SK-N-SH treated with all-trans-retinoic acid at 6 μM for 48 hours (cell line): ENCODE data around the gene NAP1L4.

Source experiments
- ARNTL ChIP-seq: fragments of 450-650 bp; formaldehyde crosslinking; IDR thresholded peaks from 2 replicates; pipeline ENCODE4 v1.5.0; 2020; ENCODE audit warnings: low read depth, mild to moderate bottlenecking, moderate library complexity, borderline replicate concordance
- BACH2 ChIP-seq: fragments of 250-450 bp; sonication (Bioruptor Pico); IDR thresholded peaks from 2 replicates; pipeline ENCODE4 v1.9.0; 2021; ENCODE audit warnings: mild to moderate bottlenecking, borderline replicate concordance
- CSDC2 ChIP-seq: fragments of 250-450 bp; sonication (Bioruptor Pico); IDR thresholded peaks from 2 replicates; pipeline ENCODE4 v1.5.0; 2020; ENCODE audit warnings: mild to moderate bottlenecking, moderate library complexity
- CSRNP3 ChIP-seq: fragments of 250-450 bp; sonication (Bioruptor Pico); IDR thresholded peaks from 2 replicates; pipeline ENCODE4 v1.5.1; 2021; ENCODE audit warnings: mild to moderate bottlenecking, moderate library complexity
- ISL1 ChIP-seq: fragments of 250-450 bp; sonication (Bioruptor Pico); IDR thresholded peaks from 2 replicates; pipeline ENCODE4 v2.1.2; 2022; ENCODE audit warnings: mild to moderate bottlenecking, moderate library complexity
- RARB ChIP-seq: fragments of 250-450 bp; sonication (Bioruptor Pico); IDR thresholded peaks from 2 replicates; pipeline ENCODE4 v1.8.0; 2021; ENCODE audit warnings: mild to moderate bottlenecking, moderate library complexity
- ZFP30 ChIP-seq: fragments of 450-650 bp; formaldehyde crosslinking; IDR thresholded peaks from 2 replicates; pipeline ENCODE4 v1.5.0; 2022; ENCODE audit warnings: mild to moderate bottlenecking, moderate library complexity
- TF ChIP-seq, protein P1 (sequence below): fragments of 250-450 bp; sonication (Bioruptor Pico); IDR thresholded peaks from 2 replicates; pipeline ENCODE4 v1.5.0; 2020; ENCODE audit warnings: mild to moderate bottlenecking, moderate library complexity

DNA sequence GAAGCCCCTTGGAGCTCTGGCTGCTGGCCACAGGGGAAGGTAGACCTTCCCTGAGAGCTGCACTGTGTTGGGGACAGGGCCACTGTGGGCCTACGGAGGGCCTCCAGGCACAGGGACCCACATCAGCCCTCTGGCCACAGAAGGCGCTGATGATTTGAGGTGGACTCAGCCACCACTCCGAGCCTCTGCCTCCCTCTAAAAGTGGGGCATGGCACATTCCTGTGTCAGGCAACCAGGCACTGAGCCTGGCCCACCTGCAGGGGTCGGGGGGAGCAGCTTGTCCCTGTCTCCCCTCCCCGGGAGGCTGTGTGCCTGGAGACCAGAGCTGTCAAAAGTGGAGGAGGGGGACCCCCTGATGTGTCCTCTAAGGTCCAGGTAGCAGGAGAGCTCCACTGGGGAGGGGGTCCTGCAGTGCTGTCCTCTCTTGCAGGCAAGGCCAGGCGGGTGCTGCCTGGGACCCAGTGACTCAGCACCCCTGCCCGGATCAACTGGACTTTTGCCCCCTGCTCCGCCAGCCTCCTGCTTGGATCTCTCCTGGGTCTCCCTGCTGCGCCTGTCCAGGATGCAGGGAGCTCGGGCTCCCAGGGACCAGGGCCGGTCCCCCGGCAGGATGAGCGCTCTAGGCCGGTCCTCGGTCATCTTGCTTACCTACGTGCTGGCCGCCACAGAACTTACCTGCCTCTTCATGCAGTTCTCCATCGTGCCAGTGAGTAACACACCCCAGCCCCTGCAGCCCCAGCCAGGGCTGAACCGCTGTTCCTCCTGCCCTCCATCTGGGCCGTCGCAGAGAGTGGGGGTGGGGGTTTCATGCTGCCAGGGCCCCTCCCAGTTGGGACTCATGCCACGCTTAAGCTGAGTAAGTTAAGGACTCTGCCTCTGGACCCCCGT lies 89.1 kb downstream of the NAP1L4 start:
- no peak for TF ChIP-seq BACH2
- no peak for TF ChIP-seq ARNTL (CRISPR knock-in tag)
- no peak for TF ChIP-seq RARB (CRISPR knock-in tag)
- TF ChIP-seq, protein P1, sequence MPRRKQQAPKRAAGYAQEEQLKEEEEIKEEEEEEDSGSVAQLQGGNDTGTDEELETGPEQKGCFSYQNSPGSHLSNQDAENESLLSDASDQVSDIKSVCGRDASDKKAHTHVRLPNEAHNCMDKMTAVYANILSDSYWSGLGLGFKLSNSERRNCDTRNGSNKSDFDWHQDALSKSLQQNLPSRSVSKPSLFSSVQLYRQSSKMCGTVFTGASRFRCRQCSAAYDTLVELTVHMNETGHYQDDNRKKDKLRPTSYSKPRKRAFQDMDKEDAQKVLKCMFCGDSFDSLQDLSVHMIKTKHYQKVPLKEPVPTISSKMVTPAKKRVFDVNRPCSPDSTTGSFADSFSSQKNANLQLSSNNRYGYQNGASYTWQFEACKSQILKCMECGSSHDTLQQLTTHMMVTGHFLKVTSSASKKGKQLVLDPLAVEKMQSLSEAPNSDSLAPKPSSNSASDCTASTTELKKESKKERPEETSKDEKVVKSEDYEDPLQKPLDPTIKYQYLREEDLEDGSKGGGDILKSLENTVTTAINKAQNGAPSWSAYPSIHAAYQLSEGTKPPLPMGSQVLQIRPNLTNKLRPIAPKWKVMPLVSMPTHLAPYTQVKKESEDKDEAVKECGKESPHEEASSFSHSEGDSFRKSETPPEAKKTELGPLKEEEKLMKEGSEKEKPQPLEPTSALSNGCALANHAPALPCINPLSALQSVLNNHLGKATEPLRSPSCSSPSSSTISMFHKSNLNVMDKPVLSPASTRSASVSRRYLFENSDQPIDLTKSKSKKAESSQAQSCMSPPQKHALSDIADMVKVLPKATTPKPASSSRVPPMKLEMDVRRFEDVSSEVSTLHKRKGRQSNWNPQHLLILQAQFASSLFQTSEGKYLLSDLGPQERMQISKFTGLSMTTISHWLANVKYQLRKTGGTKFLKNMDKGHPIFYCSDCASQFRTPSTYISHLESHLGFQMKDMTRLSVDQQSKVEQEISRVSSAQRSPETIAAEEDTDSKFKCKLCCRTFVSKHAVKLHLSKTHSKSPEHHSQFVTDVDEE (CRISPR knock-in tag), result no peak
- TF ChIP-seq CSDC2 (CRISPR knock-in tag), result no peak
- no peak for TF ChIP-seq ISL1 (CRISPR knock-in tag)
- TF ChIP-seq CSRNP3 (CRISPR knock-in tag), result no peak
- no peak for TF ChIP-seq ZFP30 (CRISPR knock-in tag)
